Activated CD8-positive, alpha-beta memory T cell treated with anti-CD3 and anti-CD28 coated beads, Interleukin-2, amount 50 U/mL, for 24 hours (primary cell): Measurements from ENCODE around the gene ZNF219.

Experiments
- DNase-seq: peaks from one replicate; pipeline ENCODE4 v3.0.0-alpha.2; 2020; ENCODE audit errors: extremely low read depth

The ZNF219 gene

GRCh38 chr14:21102521-21103410 is 4.3 kb upstream of the ZNF219 start:
- no peak for DNase-seq

- DNase-seq, result no peak
Observed at GRCh38 chr14:21101802-21102413, 3.5 kb upstream of the ZNF219 start.

DNA sequence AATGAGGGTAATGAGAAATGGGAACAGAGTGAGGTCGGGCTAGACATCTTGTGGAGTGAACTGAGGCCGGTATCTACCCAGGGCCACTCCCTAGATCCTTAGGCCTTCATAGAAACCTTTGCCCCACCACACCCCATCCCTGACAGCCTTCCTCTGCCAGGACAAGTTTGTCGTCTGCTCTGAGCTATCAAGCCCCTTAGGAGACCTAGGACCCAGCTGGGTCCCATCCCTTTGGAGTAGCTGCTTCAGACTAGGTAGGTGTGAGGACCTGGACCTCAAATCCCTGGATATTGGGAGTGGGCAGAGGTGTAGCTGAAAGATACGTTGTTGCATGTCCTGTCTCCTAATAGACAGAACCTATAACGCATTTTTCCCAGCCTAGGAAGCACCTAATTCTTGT is 2.5 kb upstream of the ZNF219 start, which contains the start of gene TMEM253:
Gene TMEM253 (plus strand): TSS at position 136 of the 400 bp plus-strand sequence. CDS start 278 bp downstream, outside the sequence.
- no peak for DNase-seq

- DNase-seq, result no peak
Observed at GRCh38 chr14:21099596-21099985, 1.1 kb upstream of the ZNF219 start.

DNA sequence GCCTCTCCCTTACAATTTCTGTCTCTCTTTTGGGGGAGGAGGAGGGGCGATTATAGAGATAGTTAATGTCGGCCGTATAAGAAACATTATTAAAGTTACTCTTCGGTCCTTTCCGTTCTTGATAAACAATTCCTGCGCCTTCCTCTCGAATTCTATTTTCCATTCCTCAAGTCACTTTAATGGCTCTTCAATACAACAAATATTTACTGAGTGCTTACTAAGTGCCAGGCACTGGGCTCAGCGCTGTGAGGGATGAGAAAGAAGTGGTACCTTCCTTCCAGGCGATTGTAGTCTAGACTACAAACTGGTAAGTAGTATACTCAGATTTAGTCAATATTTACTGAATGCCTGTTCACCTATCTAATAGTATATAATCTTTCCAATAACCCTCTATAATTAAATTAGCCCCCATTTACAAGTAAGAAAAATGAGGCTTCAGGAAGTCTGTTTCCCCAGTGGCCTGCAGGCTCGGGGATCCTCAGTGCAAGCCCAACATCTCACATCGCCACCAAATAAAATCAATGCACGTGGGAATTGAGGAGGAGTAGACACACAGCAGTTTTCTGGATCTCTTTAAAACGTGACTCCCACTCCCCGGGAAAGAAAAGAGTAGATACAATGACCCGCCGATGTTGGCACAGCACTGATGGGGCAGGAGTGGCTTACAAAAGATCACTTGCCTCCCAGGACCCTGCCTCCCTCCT is 589 bp upstream of the ZNF219 start:
- no peak for DNase-seq

DNA sequence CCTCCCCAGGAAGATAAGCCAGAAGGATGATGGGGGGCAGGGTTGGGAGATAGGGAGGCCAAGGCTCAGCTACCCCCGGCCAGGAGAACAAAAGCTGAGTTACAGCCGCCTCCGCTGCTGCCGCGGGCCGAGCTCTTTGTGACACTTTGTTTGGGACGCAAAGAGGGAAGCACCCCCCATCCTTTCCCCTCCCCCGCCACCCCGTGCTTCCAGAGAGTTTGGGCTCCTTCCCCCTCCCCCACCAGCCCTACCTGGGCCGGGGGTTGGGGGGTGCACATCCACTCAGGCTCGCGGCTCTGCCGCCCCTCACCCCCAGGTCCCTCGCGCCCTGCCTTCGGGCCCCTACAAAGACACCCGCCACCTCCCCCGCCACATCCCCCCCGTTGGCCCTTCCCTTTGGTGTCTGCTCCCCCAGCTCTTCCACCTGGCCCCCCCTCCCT is 799 bp downstream of the ZNF219 start:
- DNase-seq, result no peak

GRCh38 chr14:21096978-21097635 is 1.3 kb downstream of the ZNF219 start:
- no peak for DNase-seq

DNA sequence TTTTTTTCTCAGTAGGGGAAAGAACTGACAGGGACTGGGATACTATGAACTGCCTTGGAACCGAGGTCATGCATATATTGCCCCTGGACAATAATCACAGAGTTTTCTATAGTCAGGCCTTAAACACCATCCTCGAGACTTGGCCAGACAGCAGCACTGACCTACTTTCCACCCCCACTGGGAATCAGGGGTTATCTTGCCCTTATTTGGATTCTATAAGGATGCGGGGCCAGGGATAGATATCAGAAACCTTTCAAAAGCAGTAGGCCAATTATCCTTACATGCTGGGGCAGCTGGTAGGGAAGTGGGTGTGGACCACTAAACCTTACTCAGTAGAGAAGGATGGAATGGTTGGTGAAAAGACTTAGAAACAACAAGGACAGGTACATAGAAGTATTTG is 2.0 kb downstream of the ZNF219 start:
- DNase-seq, result no peak

- no peak for DNase-seq
Observed at GRCh38 chr14:21095430-21096205, 2.8 kb downstream of the ZNF219 start.

DNA sequence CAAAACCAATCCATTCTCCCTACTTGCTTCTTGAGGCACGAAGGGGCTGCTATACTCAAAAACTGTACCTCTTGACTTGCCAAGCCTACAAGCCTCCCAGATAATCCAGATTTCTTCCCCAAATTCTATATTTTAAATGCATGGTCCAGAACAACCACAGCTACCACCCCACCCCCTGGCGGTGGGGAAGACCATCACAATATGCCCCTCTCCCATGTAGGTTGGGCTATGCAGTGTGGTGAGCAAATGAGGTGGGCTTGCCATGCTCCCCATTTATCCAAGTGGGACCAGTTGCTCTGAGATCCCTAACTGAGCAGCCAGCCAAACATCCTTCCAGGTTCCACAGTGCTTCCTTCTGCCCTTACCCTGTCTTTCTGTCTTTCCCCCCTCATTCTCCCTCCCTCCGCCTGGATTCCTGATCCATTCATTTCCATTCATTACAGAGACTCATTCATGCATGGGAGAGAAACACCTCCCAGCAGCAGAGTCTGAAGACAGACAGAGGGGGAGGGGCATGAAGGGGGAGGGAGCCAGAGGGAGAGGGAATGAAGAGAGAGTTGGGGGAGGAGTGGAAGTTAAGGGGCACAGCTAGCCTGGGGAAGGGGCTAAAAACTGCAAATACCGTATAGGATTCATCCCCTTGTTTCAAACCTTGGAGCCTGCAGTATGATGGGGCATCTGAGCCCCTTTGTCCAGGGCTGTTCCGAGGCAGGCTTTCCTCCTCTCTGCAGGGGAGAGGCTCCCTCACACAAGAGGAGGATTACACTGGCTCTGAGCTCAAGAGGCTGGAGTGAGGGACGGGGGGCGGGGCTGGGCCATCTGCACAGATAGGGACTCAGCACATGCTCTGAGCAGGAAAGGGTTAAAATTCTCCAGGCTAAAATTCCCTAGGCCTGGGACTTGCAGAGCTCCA is 4.4 kb downstream of the ZNF219 start:
- DNase-seq, result no peak

DNA sequence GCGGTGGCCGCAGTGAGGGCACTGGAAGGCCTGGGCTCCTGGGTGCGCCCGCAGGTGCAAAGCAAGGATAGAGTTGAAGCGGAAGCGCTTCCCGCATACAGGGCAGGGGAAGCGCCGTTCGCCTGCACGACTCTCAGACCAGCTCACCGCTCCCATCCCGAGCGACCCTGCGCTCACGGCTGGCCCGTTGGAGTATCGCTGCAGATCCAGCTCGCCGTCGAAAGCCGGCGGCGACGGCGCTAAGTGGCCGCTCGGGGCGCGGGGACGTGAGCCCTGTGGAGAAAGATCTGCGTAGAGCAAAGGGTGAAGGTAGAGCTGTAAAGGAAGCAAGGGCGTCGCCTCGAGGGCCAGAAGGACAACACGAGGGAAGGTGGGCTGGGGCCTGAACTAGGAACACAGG is 5.4 kb downstream of the ZNF219 start:
- DNase-seq, result no peak

DNA sequence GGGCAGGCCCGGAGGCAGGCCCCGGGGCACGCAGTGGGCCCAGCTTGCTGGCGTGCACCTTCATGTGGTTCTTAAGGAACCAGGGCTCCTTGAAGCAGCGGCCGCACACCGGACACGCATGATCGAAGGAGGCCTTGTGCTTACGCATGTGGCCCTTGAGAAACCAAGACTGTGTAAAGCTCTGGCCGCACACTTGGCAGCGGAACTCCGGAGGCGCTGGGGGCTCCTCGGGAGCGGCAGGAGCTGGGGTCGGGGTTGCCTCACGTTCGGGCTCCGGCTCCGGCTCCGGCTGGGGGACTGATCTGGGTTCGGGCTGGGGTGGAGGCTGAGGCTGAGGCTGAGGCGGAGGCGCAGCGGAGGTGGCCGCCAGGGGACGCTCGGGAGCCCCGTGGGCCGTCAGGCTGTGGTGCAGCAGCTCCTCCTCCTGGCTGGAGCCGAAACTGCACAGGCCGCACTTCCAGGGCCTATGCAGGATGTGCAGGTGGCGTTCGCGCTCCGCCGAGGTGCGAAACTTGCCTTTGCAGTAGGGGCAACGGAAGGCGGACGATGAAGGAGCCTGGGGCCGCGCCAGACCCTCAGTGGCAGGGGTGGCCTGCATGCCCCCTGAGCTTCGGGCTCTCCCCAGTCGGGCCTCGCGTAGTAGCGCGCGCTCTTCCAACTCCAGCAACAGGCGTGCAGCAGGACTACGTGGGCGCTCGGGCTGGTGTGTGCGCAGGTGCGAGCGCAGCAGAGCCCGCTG is 6.0 kb downstream of the ZNF219 start:
- peak; percentile 74 for DNase-seq

GRCh38 chr14:21091821-21092272 is 6.6 kb downstream of the ZNF219 start:
- DNase-seq, result no peak

DNA sequence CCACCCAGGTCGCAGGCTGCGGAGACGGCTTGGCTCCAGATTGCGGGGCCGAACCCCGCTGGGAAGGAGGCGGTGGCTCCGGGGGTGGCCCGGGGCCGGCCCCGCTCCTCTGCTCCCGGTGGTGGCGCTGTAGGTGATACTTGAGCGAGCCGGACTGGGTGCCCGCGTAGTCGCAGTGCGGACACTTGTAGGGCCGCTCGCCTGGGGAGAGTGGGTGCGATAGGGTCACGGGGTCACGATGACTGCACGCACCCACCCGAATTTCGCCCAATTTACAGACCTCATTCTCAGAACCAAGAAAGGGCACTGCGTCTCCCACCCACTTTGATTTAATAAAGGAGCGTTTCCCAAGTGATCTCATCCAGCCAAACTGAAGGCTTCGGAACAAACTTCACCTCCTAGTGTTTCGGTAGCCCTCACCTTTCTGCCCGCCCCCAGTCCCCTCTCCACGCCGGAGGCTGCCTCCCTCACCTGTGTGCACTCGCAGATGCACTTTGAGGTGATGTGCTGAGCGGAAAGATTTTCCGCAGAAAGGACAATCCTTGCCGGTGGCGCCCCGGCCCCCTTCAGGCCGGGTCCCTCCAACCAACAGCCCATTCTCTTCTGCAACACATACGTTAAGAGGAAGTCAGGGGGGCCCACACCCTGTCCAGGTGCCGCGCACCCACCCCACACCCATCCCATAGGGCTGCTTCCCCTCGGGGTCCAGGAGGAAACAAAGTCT is 7.4 kb downstream of the ZNF219 start:
- DNase-seq, result no peak

GRCh38 chr14:21090194-21090939 is 8.1 kb downstream of the ZNF219 start:
- DNase-seq, result no peak

- DNase-seq, result no peak
Observed at GRCh38 chr14:21089877-21090193, 8.6 kb downstream of the ZNF219 start.

GRCh38 chr14:21089271-21089670 is 9.2 kb downstream of the ZNF219 start:
- DNase-seq, result no peak

- no peak for DNase-seq
Observed at GRCh38 chr14:21088687-21089086, 9.8 kb downstream of the ZNF219 start.
